HG03066 (cell line): ENCODE data around the gene ABCA10.
"Not testable (repeated sequence)": the region's sequence is repeated elsewhere in the genome, so short reads cannot be mapped to it uniquely, and the experiment has no call there.

Experiments
- ATAC-seq: cut with Tn5 transposase; IDR thresholded peaks from one replicate; pipeline ENCODE4 v1.9.1; 2021; ENCODE audit warnings: low read depth; ENCODE audit not compliant: unreplicated experiment

ABCA10 gene

DNA sequence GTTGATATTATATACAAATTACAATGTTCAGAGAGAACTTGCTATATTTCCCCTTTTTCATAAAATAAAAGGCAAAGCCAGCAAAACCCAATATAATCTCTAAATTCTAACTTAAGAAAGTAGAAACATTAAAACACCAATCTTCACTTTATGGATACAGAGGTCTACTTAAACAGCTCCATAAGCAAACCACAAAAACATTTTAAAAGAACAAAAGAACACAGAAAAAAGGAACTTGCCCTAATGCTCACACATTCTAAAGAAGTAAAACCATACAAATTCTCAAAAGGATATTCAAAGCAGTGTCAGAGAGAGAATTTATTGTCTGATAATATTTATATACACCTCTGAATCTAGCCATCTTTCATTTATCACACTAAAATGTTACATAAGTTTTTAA lies 606 bp downstream of the ABCA10 start:
- no peak for ATAC-seq

DNA sequence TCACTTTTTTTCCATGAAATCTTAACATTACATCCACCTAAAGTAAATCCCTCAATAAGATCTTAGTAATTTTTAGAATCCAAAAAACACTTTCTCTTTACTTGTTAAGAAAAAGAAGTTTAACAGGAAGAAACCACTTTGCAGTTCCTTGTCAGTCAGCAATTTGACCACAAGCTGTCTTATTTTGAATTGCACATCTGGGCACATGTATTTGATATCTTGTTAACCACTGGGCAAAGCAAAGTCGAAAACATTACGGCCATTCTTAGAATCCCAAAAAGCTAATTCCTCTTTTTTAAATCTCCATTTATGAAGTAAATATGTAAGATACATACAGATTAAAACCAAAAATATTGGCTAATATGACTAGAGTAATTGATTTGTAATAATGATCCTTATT lies 1.1 kb downstream of the ABCA10 start:
- no peak for ATAC-seq

DNA sequence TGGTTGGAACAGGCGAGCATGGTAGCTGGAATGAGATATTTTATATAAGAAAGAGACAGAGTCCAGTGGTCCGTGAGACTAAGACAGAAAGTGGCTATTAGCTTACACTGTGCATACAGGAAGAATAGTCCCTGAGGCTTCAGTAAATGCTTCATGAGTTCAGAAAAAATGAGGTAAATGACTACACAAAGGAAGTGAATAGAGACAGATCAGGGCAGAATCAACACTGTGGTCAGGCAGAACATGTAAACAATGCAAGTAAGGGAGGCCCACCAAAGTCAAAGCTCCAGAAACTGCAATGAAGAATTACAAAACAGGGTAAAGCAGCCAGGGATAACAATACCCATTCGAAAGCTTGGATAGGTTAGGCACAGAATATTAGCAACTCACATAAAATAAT lies 4.8 kb downstream of the ABCA10 start:
- peak; percentile 95 for ATAC-seq

DNA sequence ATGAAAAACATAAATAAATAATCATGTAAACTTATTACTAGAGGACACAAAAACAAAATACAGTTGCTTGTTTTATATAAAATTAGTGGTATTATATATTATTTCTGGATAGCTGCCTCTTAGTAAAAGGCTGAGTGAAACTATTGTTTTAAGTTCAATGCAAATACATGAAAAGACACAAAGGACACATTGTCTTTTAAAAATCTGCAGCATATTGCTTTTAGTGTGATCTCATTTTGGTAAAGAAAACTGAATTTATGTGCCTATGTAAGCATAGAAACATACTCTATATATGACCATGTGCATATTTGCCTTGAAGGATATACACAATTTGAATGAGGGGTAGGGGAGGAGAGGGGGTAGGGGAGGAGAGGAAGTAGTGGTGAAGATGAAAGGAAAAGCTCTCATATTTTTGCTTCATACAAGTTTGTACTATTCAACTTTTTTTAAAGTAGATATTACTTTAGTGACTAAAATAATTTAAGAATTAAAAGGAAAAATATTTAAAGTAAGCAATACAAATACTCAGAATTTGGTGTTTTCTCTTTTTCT lies 5.8 kb downstream of the ABCA10 start:
- no peak for ATAC-seq

DNA sequence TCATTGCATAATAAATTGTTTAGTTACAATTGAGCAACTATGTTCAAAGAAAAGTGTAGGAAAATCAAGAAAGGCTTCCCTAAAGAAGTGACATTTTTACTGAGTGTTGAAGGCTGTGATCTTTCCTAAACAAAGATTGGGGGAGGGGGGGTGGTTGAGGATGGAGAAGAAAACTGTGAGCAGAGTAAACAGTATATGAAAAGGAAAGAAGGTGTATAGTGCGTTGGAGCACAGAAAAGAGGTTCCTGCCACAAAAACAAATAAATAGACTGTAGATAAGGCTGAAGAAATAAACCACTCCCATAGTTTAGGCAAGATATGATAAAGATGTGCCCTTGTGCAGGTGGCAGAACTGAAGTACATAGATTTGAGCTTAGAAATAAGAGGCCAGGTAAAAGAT lies 8.5 kb downstream of the ABCA10 start:
- ATAC-seq: no peak

DNA sequence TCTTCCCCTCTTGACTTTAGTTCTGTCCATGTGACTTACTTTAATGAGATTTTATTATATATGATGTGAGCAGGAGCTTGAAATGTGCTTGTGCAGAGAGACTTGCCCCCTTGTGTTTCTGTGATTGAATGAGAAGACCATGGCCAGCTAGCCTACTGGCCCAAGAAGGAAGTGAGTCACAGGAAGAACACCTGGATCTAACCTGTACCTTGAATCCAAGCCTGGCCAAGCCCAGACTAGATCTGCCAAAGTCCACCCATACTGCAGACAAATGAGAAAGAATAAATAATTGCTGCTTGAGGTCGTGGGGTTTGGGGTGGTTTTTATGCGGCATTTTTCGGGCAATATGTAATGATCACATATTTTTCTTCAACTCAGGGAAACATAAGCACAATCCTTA lies 9.6 kb downstream of the ABCA10 start:
- no peak for ATAC-seq

DNA sequence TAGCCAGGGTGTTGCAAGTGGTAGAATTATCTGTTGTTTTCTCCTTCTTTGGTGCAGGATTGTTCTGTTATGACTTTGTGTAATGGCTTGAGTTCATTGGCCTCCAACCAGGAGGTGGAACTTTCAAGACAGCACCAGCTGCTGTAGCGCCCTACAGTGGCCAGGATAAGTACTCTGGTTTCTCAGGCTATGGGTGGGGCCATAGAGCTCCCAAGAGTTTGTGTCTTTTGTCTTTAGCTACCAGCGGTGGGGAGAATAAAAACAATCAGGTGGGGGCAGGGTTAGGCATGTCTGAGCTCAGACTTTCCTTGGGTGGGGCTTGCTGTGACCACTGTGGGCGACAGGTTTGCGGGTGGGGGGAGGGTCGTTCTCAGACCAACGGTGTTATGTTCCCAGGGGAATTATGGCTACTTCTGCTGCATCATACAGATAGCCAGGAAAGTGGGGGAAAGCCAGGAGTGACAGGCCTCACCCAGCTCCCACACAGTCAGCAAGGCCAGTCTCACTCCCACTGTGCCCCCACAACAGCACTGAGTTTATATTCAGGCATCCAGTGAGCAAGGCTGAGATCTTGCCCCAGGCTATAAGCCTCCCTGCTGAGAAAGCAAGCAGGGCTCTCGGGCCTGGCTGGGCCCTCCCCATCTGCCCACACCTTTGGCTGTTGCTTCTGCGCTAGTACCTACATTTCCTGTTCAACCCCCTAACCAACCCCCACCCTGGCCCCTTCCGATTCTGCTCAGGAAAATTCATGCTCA lies 15.4 kb downstream of the ABCA10 start:
- no peak for ATAC-seq

DNA sequence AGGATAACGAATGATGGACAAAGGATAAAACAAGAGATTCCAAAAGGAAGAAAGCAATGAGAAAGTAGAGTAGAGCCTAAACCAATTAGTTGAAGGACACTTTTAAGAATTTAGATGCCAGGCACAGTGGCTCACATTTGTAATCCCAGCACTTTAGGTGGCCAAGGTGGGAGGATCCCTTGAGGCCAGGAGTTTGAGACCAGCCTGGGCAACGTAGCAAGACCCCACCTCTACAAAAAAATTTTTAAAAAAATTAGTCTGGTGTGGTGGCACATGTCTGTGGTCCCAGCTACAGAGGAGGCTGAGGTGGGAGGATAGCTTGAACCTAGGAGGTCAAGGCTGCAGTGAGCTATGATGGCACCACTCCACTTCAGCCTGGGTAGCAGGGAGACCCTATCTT lies 20.0 kb downstream of the ABCA10 start:
- ATAC-seq: no peak

DNA sequence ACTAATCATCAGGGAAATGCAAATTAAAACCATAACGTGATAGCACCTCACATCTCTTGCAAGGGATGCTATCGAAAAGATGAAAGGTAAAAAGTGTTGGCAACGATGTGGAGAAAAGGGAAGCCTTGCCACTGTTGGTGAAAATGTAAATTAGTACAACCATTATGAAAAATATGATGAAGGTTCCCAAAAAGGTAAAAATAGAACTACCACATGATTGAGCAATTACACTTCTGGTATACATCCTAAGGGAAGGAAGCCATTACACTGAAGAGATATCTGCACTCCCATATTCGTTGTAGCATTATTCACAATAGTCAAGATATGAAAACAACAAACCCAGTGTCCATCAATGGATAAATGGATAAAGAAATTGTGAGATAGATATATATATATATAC lies 21.5 kb downstream of the ABCA10 start:
- no peak for ATAC-seq

DNA sequence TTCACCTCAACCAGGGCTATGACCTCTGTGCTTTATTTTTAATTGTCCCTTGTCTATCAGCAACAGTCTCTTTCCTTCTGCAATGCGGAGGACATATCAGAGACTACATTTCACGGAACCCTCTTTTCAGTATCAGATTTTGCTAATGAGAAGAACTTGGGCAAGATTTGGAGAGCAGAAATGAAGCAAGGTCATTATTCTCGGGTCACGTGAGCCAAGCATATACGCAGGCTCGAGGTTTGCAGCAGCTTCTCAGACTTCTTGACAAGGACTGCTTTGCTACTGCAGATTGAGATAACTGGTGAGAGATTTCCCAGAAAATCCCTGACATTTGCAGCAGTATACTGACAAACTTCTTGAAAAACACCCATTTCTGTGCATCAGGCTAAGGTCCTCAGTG lies 30.4 kb downstream of the ABCA10 start:
- ATAC-seq: no peak

DNA sequence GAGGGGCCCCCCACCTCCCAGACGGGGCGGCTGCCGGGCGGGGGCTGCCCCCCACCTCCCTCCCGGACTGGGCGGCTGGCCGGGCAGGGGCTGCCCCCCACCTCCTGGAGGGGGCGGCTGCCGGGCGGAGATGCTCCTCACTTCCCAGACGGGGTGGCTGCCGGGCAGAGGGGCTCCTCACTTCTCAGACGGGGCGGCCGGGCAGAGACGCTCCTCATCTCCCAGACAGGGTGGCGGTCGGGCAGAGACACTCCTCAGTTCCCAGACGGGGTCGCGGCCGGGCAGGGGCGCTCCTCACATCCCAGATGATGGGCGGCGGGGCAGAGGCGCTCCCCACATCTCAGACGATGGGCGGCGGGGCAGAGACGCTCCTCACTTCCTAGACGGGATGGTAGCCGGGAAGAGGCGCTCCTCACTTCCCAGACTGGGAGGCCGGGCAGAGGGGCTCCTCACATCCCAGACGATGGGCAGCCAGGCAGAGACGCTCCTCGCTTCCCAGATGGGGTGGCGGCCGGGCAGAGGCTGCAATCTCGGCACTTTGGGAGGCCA lies 32.4 kb downstream of the ABCA10 start:
- ATAC-seq: not testable (repeated sequence)

DNA sequence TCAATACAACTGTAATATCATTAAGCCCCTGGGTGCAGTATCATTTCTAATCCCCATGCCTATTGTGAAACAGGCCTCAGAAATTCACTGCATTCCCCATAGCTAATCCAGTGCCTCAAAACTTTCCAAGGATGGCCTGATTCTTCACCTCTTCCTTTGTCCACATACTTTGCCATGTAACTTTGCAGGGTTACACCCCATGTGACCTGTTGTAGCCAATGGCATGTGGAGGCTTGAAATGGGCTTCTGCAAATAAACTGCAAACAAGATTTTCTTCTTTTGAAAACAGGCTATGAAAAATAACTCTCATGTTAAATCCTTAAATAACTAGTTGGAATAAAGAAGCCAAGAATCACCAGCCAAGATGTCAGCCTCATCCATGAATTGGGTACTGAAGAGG lies 35.9 kb downstream of the ABCA10 start:
- no peak for ATAC-seq

DNA sequence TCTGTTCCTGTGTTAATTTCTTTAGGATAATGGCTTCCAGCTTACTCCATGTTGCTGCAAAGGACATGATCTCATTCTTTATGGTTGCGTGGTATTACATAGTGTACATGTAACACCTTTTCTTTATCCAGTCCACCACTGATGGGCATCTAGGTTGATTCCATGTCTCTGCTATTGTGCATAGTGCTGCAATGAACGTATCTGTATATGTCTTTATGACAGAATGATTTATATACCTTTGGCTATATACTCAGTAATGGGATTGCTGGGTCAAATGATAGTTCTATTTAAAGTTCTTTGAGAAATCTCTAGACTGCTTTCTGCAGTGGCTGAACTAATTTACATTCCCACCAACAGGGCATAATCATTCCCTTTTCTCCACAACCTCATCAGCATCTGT lies 39.8 kb downstream of the ABCA10 start:
- ATAC-seq: no peak

DNA sequence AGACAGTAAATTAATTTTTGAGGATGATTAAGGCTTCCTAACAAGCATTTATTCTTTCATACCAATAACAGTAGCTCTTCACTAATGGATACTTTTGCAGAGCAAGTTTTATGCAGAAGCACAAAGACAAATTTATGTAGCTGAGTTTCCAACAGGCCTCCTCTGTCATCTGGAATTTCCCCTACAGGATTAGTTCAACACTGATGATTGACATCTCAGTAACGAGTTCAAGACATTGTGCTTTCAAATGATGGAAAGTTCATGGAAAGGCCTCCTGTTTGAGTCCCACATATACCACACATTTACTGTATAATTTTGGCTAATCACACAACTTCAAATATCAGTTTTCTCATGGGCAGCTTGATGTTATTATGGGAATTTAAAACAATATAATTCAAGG lies 40.6 kb downstream of the ABCA10 start:
- ATAC-seq: no peak

DNA sequence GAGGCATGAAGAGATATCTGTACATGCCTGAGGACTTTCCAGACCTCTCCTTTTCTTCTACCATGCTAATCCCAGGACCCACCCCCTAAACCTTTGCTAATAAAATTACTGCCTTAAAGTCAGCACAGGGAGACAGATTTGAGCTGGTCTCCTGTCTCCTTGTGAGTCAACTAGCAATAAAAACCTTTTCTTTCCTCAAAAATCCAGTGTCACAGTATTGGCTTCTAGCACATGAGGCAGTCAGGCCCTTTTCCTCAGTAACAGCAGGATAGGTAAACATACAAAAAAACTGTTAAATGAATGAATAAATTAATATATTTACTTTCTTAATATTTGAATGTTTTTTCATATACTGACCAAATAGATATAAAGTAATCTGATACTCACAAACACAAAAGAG lies 41.3 kb downstream of the ABCA10 start:
- ATAC-seq: no peak

DNA sequence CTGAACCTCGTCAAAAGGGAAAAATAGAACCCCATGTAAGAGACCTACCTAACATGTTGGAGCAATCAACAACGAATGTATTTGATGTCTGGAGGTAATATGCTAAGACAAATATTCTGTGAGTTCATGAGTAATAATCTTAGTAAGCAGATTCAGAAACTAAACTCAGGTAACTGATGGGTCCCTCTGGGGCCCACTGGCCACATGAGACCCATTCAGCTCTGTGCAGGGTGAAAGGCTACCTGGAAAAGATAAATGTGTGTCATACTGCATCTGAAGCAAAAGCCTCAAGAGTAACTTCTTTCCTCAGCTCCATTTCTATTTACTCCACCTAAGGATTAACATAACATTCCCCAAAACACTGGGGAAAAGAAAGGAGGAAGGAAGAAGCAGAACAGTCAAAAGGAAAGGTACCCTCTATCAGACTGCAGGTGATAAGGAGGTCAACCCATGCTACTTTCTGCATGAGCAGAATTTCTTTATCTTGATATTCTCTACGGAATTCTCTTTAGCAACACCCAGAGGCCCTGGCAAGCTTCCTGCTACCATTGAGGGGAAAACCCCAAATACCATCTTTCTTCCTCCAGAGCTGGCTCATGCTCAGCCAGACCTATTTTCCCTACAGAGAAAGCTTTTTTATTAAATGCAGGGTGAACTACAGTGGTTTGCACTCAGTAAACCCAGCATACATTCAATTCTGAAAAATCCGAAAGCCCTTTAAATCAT lies 49.2 kb downstream of the ABCA10 start:
- ATAC-seq: no peak

DNA sequence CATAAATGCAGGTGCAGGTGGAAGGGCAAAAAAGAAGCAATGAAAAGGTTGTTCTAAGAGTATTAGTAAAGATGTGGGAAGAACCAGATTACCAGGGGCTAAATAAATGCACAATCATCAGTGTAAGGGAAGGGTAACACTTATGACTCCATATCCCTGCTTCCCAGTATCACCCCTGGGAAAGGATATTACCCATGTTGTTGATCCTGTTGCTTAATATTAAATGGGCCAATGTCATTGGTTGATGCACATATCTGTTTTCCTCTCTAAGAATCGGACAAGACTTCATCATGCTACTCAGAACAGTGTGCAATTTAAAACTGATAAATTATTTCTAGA lies 52.2 kb downstream of the ABCA10 start:
- ATAC-seq: no peak

DNA sequence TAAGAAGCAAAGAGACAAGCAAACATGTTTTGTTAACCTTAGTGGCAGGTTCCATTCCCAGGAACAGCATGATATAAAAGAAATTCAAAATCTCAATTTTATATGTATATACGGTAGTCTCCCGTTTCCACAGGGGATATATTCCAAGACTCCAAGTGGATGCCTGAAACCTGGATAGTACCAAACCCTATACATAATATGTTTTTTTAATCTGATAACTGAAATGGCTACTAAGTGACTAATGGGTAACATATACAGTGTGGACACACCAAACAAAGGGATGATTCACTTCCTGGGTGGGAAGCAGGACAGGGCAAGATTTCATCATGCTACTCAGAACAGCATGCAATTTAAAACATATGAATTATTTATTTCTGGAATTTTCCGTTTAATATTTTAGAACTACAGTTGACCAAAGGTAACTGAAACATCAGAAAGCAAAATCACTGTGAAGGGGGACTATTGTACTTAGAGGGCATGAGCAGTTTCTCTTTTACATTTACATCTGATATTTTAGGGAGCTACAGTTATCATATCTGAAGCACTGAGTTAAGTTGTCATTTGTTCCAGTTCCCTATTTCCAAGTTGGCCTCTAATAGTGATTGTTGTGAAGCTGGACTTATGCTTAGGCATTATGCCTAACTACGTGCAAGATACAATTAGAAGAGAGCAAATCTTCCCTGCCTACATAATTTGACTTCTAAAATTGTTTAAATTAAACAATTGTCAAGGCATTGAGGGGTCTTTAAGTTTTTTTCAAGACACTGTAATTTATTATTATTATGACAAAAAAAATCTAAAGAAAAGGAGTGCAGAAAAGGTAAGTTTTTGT lies 52.8 kb downstream of the ABCA10 start:
- no peak for ATAC-seq

DNA sequence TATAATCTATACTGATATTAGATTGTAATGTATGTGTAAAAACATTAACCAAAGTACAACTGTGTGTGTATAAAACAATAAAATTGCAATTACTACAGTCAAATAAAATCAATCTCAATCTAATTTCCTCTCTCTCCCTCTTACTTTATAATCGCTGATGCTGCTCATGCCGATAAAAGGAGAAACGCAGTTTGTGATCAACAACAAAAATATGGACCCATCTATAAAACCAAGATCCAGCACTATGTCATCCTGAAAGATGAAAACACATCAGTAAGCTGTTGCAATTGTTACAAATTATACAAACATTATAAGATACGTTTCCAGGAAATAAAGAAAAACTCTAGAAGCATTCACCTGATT lies 53.4 kb downstream of the ABCA10 start:
- ATAC-seq: no peak

DNA sequence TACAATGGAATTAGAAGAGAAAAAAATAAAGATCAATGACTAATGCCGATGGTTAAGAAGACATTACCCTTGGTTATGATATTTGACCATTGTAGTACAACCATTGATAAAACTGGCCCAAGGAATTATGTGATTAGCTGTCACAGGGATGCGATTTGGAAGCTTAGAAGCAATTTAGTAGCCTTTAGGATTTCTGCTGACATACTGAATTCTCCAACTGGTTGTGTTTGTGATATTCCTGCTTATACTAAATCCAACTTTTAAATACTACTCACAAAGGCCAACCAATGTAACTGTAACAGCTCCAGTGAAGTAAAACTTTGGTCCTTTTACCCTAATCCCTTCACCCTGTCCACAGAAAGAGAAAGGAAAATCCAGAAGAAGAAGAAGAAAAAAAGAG lies 55.5 kb downstream of the ABCA10 start:
- ATAC-seq: no peak

DNA sequence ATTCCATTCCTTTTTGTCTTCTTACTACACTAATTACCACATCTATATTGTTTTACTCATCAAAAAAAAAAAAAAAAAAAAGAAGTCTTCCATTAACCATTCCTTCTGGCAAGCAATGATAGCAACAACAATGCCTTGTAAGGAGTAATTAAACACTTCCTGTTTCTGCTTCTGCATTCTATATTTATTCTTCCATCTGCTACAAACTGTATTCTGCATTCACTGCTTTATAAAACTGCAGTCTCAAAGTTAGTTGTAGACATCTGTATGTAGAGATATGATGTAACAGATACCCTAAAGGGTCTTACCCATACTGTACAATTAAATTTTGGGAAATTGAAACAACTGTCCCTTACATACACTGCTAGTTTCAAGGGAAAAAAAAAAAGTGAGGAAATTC lies 58.2 kb downstream of the ABCA10 start:
- ATAC-seq: no peak
